Measurements from ENCODE around the gene SYNGR2.

The SYNGR2 gene

GRCh38 chr17:78219396-78220150 lies 51.2 kb downstream of the SYNGR2 start:
- DNase-seq (ENCODE audit: extremely low read depth, low read depth): no peak
- no peak overlapping the region for H3K4me3 ChIP-seq (replicated peaks; ENCODE audit: low read depth, low read length)
- TF ChIP-seq CTCF (IDR thresholded peaks at IDR 0.05; ENCODE audit: low read depth, low read length, missing control alignments): no peak
